CD4-positive, CD25-positive, alpha-beta regulatory T cell (primary cell): ENCODE data around the gene ELK1. TPM values are rescaled to one million over a fixed set of nuclear protein-coding genes. Genes with fewer than 3 reads are reported as not detected.
A peak's percentile ranks its signal among the peaks of the same experiment; 100 is the strongest.

Experiments used
- ATAC-seq, 2 donors: fragments of 150-1000 bp; cut with Tn5 transposase; one replicate each; pipeline ENCODE4 v1.10.0; 2021; ENCODE audit warnings: low read depth in 2 of 2, moderate number of reproducible peaks in 2 of 2, moderate library complexity in 1 of 2
- DNase-seq, 3 donors: peaks; one replicate each; pipeline versions ENCODE4 v3.0.0 to v3.0.0-alpha.2; 2012 to 2022; ENCODE audit warnings: mixed read lengths in 1 of 3
- H3K27ac ChIP-seq: one replicate; pipeline ENCODE4 v1.7.0; 2013; ENCODE audit warnings: mild to moderate bottlenecking, low read length; ENCODE audit not compliant: insufficient read depth, poor library complexity, severe bottlenecking
- H3K27me3 ChIP-seq: one replicate; pipeline ENCODE4 v1.7.0; 2013; ENCODE audit warnings: low read length; ENCODE audit not compliant: control insufficient read depth, insufficient read depth
- H3K36me3 ChIP-seq: one replicate; pipeline ENCODE4 v1.7.0; 2013; ENCODE audit warnings: mild to moderate bottlenecking, low read length, moderate library complexity; ENCODE audit not compliant: control insufficient read depth, insufficient read depth
- H3K4me1 ChIP-seq: 2 replicates; pipeline ENCODE4 v1.7.0; 2013; ENCODE audit warnings: mild to moderate bottlenecking, low read length; ENCODE audit not compliant: insufficient read depth, control insufficient read depth, poor library complexity, severe bottlenecking
- H3K4me3 ChIP-seq: one replicate; pipeline ENCODE4 v1.7.0; 2013; ENCODE audit warnings: low read depth, mild to moderate bottlenecking, low read length, moderate library complexity
- H3K9me3 ChIP-seq, 2 experiments: 1 replicate in 1 of 2; 2 replicates in 1 of 2; pipeline ENCODE4 v1.7.0; 2013; ENCODE audit warnings: low read length in 2 of 2, mild to moderate bottlenecking in 1 of 2, moderate library complexity in 1 of 2; ENCODE audit not compliant: control insufficient read depth in 2 of 2
- H3K27ac Mint-ChIP-seq, 3 donors: one replicate each; pipeline ENCODE4 v1.8.0; 2020 to 2022; ENCODE audit warnings: mild to moderate bottlenecking in 3 of 3, mixed read lengths in 3 of 3, moderate library complexity in 2 of 3
- H3K27me3 Mint-ChIP-seq: one replicate; pipeline ENCODE4 v1.8.0; 2022; ENCODE audit warnings: mild to moderate bottlenecking, mixed read lengths
- H3K36me3 Mint-ChIP-seq: one replicate; pipeline ENCODE4 v1.8.0; 2020; ENCODE audit warnings: mixed read lengths
- H3K4me1 Mint-ChIP-seq, 4 donors: one replicate each; pipeline ENCODE4 v1.8.0; 2020 to 2022; ENCODE audit warnings: mixed read lengths in 4 of 4, mild to moderate bottlenecking in 1 of 4
- H3K4me3 Mint-ChIP-seq, 4 donors: one replicate each; pipeline ENCODE4 v1.8.0; 2020 to 2022; ENCODE audit warnings: mild to moderate bottlenecking in 4 of 4, mixed read lengths in 4 of 4, moderate library complexity in 3 of 4
- H3K9me3 Mint-ChIP-seq, 7 donors: one replicate each; pipeline ENCODE4 v1.8.0; 2020 to 2022; ENCODE audit warnings: mixed read lengths in 7 of 7, mild to moderate bottlenecking in 3 of 7, moderate library complexity in 2 of 7
- polyA plus RNA-seq, 4 donors: library from polyadenylated mRNA; unstranded; fragments of 300-500 nt; fragmentation: Illumina TruSeq; gene quantifications; one replicate each; pipeline ENCODE4 v1.2.3, GENCODE V29; 2021
- total RNA-seq: library from RNA; stranded (reverse); gene quantifications from one replicate; pipeline ENCODE4 v1.2.3, GENCODE V29; 2022

The ELK1 gene
- total and polyA plus RNA-seq, 5 donors from 2014 or later, result 18.8 to 27.3 (median 20.0) TPM

- Mint-ChIP-seq H3K36me3 (no peaks in the 10 kb centered on the region), H3K27me3 (no peaks in the 10 kb centered on the region), H3K9me3 (no peaks in the 10 kb centered on the region), H3K4me3 (peak within 1 kb of the TSS; percentile 70 to 87 (median 82)), H3K27ac (peak within 1 kb of the TSS; percentile 91 to 99 (median 94)), H3K4me1 (peaks cover 0 to 30% (median 11%) of the 10 kb centered on the region in 4 donors)
- peaks cover 6% of the 10 kb centered on the region for H3K36me3 ChIP-seq
- no peaks in the 10 kb centered on the region for H3K27me3 ChIP-seq
- ATAC-seq (peak; percentile 72 to 81), DNase-seq (peak in 2 of 3 donors; percentile 21 to 64)
- peak within 1 kb of the TSS; percentile 75 for H3K4me3 ChIP-seq
- H3K9me3 ChIP-seq, result no peaks in the 10 kb centered on the region
- peaks cover 19% of the 10 kb centered on the region for H3K4me1 ChIP-seq
- H3K27ac ChIP-seq, result peak within 1 kb of the TSS; percentile 24
Measured at GRCh38 chrX:47629419-47630200, 20.8 kb downstream of the ELK1 start, which contains the start of gene CFP. Gene CFP (minus strand): TSS chrX:47629930. CDS start chrX:47629844, 86 bp downstream.

- Mint-ChIP-seq H3K9me3 (no peaks in the 10 kb centered on the region), H3K27ac (peak overlapping the region; percentile 31 to 53 (median 38)), H3K4me3 (peak overlapping the region; percentile 52 to 87 (median 78)), H3K4me1 (peaks cover 0 to 33% (median 11%) of the 10 kb centered on the region in 4 donors), H3K27me3 (no peaks in the 10 kb centered on the region), H3K36me3 (no peaks in the 10 kb centered on the region)
- ATAC-seq, result no peak
- no peaks in the 10 kb centered on the region for H3K36me3 ChIP-seq
- peaks cover 19% of the 10 kb centered on the region for H3K4me1 ChIP-seq
- peak overlapping the region; percentile 35 for H3K4me3 ChIP-seq
- H3K9me3 ChIP-seq, result no peaks in the 10 kb centered on the region
- no peak overlapping the region for H3K27ac ChIP-seq
- no peaks in the 10 kb centered on the region for H3K27me3 ChIP-seq
- peak in 1 of 3 donors; percentile 45 for DNase-seq
Measured at GRCh38 chrX:47628982-47629381, 21.4 kb downstream of the ELK1 start.

- Mint-ChIP-seq H3K27ac (no peak overlapping the region), H3K27me3 (peaks cover 13% of the 10 kb centered on the region), H3K4me3 (peak overlapping the region in 1 of 4 donors; percentile 17), H3K36me3 (no peaks in the 10 kb centered on the region), H3K9me3 (peaks cover 0 to under 1% (median 0%) of the 10 kb centered on the region in 7 donors), H3K4me1 (peaks cover 0 to 40% (median 21%) of the 10 kb centered on the region in 4 donors)
- no peaks in the 10 kb centered on the region for H3K36me3 ChIP-seq
- H3K4me3 ChIP-seq, result no peak overlapping the region
- H3K4me1 ChIP-seq, result peaks cover 19% of the 10 kb centered on the region
- H3K27me3 ChIP-seq, result no peaks in the 10 kb centered on the region
- ATAC-seq (no peak), DNase-seq (no peak)
- no peaks in the 10 kb centered on the region for H3K9me3 ChIP-seq
- no peak overlapping the region for H3K27ac ChIP-seq
Measured at GRCh38 chrX:47625365-47625764, 25.0 kb downstream of the ELK1 start.

GRCh38 chrX:47623540-47624027 is 26.8 kb downstream of the ELK1 start:
- Mint-ChIP-seq H3K36me3 (no peaks in the 10 kb centered on the region), H3K4me3 (peak overlapping the region; percentile 82 to 93 (median 89)), H3K27me3 (peaks cover 16% of the 10 kb centered on the region), H3K27ac (peak overlapping the region in 2 of 3 donors; percentile 46 to 62), H3K4me1 (peaks cover 0 to 34% (median 14%) of the 10 kb centered on the region in 4 donors), H3K9me3 (peaks cover 0 to 1% (median 0%) of the 10 kb centered on the region in 7 donors)
- Histone ChIP-seq H3K27me3 (no peaks in the 10 kb centered on the region), H3K9me3 (no peaks in the 10 kb centered on the region), H3K36me3 (no peaks in the 10 kb centered on the region), H3K27ac (no peak overlapping the region), H3K4me1 (peaks cover 16% of the 10 kb centered on the region), H3K4me3 (no peak overlapping the region)
- DNase-seq (peak; percentile 27 to 57 (median 50)), ATAC-seq (peak; percentile 26 to 45)

GRCh38 chrX:47621851-47622250 is 28.5 kb downstream of the ELK1 start:
- H3K4me1 Mint-ChIP-seq, result peaks cover 0 to 31% (median 13%) of the 10 kb centered on the region in 4 donors
- no peaks in the 10 kb centered on the region for H3K36me3 Mint-ChIP-seq
- H3K9me3 Mint-ChIP-seq, result peaks cover 0 to 1% (median 0%) of the 10 kb centered on the region in 7 donors
- H3K27me3 ChIP-seq, result no peaks in the 10 kb centered on the region
- peaks cover 22% of the 10 kb centered on the region for H3K27me3 Mint-ChIP-seq
- no peak for DNase-seq
- peaks cover 13% of the 10 kb centered on the region for H3K4me1 ChIP-seq
- no peak overlapping the region for H3K27ac Mint-ChIP-seq
- H3K36me3 ChIP-seq, result no peaks in the 10 kb centered on the region
- no peak overlapping the region for H3K27ac ChIP-seq
- H3K4me3 Mint-ChIP-seq, result peak overlapping the region in 1 of 4 donors; percentile 68
- H3K9me3 ChIP-seq, result no peaks in the 10 kb centered on the region
- no peak for ATAC-seq
- H3K4me3 ChIP-seq, result no peak overlapping the region

GRCh38 chrX:47620303-47620685 is 30.1 kb downstream of the ELK1 start:
- Mint-ChIP-seq H3K27me3 (peaks cover 22% of the 10 kb centered on the region), H3K9me3 (peaks cover 0 to 1% (median 0%) of the 10 kb centered on the region in 7 donors), H3K27ac (no peak overlapping the region), H3K4me3 (peak overlapping the region in 2 of 4 donors; percentile 56 to 68), H3K36me3 (no peaks in the 10 kb centered on the region), H3K4me1 (peaks cover 0 to 29% (median 13%) of the 10 kb centered on the region in 4 donors)
- H3K9me3 ChIP-seq, result no peaks in the 10 kb centered on the region
- no peak overlapping the region for H3K4me3 ChIP-seq
- no peaks in the 10 kb centered on the region for H3K36me3 ChIP-seq
- H3K4me1 ChIP-seq, result peaks cover 13% of the 10 kb centered on the region
- DNase-seq, result no peak
- ATAC-seq, result no peak
- no peak overlapping the region for H3K27ac ChIP-seq
- no peaks in the 10 kb centered on the region for H3K27me3 ChIP-seq

- H3K4me1 Mint-ChIP-seq, result peaks cover 0 to 29% (median 13%) of the 10 kb centered on the region in 4 donors
- H3K4me3 Mint-ChIP-seq, result peak within 1 kb of the TSS; percentile 63 to 74 (median 68)
- no peaks in the 10 kb centered on the region for H3K36me3 Mint-ChIP-seq
- H3K27ac ChIP-seq, result no peak within 1 kb of the TSS
- peaks cover 13% of the 10 kb centered on the region for H3K4me1 ChIP-seq
- peaks cover 22% of the 10 kb centered on the region for H3K27me3 Mint-ChIP-seq
- no peaks in the 10 kb centered on the region for H3K27me3 ChIP-seq
- H3K4me3 ChIP-seq, result no peak within 1 kb of the TSS
- ATAC-seq, result peak; percentile 86 to 89
- H3K36me3 ChIP-seq, result no peaks in the 10 kb centered on the region
- DNase-seq, result peak; percentile 68 to 81 (median 80)
- H3K9me3 Mint-ChIP-seq, result peaks cover 0 to 1% (median 0%) of the 10 kb centered on the region in 7 donors
- H3K27ac Mint-ChIP-seq, result no peak within 1 kb of the TSS
- H3K9me3 ChIP-seq, result no peaks in the 10 kb centered on the region
Measured at GRCh38 chrX:47619486-47620302, 30.7 kb downstream of the ELK1 start, which contains the start of gene SYN1. Gene SYN1 (minus strand): TSS chrX:47619857. CDS start chrX:47619728, 129 bp downstream.
